Activated CD4-positive, CD25-positive, alpha-beta regulatory T cell treated with anti-CD3 and anti-CD28 coated beads, Interleukin-2, amount 50 U/mL, for 24 hours (primary cell): ENCODE measurements around the gene MYO18B.

Experiments used
- ATAC-seq, 2 donors: fragments of 150-1000 bp; cut with Tn5 transposase; one replicate each; pipeline ENCODE4 v1.10.0; 2021; ENCODE audit warnings: mild to moderate bottlenecking in 1 of 2, moderate library complexity in 1 of 2

Gene MYO18B

DNA sequence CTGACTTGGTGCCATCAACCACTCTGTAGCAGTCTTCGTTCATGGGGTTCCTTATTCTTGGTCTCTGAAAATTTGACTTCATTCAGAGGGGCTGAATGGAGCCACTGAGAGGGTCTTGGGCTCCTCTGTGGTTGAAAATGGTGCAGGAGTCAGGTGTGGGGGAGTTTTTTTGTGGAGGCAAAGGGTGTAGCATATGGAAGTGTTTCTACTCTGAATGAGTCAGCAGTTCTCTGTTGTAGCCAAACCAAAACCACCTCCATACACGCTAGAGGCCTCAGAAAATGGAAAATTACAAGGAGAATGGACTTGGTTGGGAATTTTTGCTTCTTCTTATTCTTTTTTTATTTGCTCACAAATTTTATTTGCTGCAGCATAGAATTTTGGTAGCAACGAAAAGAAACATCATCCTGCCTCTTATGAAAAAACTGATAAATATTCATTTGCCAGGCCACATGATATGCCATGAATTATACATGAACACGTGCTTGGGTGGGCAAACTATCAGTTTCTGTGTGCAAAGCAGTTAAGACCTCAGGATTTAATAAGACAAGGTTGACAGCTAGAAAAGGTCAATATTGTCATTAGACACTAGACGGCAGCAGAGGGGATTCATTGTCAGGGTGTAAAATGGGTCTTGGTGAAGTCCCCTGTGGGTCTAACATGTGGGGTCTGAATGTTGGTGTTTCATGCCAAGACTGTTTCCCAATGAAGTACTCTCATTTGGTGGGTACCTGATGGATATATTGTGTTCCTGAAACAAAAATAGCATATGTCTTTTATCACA, 111.7 kb downstream of the MYO18B start:
- ATAC-seq, result no peak

DNA sequence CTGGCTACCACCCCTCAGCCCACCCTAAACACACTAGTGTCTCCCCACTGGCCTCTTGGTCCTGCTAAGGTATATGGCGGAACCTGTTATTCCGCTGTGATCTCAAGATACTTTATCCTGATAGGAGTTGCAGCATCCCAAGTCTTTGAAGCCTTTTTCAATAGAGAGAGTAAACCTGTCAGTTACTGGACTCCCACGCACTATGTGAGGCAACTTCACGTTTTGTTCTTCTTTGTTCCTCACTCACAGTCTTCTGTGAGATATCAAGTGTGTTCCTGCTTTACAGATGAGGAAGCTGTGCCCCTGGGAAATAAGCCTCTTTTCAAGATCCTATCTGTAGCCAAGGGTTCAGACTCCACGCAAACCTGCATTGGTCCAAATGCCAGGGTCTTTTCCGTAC, 127.8 kb downstream of the MYO18B start:
- no peak for ATAC-seq

DNA sequence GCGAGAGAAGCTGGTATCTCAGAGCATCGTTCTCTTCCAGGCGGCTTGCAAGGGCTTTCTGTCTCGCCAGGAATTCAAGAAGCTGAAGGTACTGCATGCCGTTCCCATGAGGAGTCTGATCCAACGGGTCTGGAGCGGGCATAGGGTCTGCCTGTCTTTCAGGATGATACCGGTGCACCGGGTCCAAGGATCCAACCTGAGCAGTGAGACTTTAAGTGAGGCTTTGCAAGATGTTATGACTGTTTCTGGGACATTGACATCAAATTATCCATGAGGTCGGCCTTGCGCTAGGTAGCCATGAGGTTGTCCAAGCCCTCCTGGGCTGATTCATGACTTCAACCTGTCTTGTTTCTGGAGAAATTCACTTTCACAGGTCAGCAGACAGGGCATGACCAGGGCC, 132.3 kb downstream of the MYO18B start:
- ATAC-seq, result no peak

DNA sequence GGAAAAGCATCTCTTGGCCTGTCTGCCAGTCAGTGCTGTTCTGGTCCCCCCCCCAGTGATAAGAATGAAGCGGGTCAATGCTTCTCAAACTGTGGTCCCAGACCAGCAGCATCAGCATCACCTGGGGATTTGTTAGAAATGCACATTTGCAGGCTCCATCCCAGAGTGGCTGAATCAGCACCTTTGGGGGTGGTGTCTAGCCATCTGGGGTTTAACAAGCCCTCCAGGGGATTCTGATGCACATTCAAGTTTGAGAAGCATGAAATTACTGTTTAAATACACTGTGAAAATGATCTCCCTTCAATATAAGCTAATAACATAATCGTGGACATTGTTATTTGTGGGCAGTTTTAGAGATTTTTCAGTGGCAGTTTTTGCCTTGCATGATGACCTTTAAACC, 133.5 kb downstream of the MYO18B start:
- ATAC-seq, result no peak

DNA sequence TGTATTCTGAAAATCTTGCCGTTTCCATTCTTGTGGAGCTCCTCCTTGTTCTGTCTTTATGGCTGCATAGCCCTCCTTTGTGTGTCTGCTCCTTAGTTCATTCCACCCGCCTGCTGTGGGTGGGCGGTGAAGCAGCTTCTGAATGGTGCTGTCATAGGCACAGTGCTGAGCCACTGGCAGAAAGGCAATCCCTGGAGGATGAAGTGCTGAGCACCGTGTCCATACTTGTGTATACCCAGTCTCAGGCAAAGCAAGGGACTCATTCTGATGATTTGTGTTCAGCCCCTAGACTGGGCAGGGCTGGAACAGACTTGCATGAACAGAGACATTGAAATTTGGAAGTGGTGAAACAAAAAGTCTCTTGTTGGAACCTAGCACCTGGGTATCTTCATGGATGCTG, 134.9 kb downstream of the MYO18B start:
- no peak for ATAC-seq

DNA sequence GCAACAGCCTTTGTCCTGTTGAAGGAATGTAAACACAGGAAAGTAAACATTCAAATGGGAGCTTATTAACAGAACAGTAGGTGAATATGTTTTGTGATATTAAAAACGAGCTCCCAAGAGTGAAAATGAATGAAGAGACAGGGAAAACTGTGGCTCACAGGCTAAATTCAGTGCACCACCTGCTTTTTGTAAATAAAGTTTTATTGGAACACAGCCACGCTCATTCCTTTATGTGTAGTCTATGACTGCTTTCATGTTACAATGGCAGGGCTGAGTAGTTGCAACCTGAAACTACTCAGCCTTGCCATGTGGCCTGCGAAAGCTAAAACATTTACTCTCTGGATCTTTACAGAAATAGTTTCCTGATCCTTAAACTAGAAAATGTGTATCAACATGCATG, 136.9 kb downstream of the MYO18B start:
- no peak for ATAC-seq

DNA sequence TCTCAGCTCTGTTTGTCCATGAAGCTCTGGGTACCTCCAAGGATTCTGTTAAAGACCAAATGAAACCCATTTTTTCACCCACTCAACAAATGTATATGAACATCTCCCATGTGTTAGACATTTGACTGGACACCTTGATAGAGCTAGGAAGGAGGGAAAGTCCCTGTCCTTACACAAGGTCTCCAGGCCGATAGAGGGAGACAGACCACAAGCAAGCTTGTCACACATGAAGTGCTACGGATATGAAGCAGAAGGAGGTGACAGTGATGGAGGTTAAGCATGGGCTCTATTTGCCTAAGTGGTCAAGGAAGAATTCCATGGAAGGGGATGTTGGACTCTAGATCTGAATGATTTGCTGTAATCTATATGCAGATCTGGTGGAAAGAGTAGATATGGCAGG, 138.5 kb downstream of the MYO18B start:
- ATAC-seq, result no peak

DNA sequence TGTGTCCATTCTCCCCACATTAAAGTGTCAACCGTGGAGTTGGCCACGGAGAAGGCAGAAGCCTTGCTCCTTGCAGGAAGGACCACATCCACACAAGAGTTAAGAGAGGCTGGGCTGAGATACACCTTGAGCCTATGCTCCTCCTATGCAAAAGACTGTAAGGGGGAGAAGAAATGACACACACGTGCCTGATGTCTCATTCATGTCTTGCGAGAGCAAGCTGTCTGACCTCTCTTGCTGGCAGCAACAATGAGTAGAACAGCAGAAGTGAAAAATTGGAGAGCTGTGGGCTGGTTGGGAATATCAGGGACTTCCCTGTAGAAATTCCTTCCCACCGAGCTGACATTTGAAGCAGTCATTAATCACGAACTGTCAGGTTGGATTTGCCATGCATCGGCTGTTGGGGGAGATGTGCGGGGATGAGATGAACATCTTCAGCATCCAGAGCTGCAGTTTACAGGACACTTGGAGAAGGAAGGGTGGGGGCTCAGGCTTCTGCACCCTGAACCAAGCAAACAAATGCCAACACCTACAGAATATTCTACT, 139.3 kb downstream of the MYO18B start:
- no peak for ATAC-seq

DNA sequence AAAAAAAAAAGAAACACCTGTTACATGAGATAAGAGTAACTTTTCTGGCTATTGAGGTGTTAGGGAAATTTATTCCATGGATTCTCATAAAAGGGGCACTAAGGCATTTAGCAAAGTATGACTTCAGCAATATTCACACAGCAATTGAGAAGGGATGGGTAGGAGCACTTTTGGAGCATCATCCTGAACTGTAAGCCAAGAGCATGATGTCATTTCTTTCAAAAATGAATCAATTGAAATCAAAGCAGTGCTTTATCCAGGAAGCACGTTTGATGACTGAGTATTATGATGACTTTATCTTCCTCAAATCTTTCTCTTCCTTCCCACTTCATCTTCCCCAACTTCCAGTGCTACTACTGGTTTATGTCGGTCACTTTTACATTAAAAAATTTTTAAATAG, 140.4 kb downstream of the MYO18B start:
- no peak for ATAC-seq

DNA sequence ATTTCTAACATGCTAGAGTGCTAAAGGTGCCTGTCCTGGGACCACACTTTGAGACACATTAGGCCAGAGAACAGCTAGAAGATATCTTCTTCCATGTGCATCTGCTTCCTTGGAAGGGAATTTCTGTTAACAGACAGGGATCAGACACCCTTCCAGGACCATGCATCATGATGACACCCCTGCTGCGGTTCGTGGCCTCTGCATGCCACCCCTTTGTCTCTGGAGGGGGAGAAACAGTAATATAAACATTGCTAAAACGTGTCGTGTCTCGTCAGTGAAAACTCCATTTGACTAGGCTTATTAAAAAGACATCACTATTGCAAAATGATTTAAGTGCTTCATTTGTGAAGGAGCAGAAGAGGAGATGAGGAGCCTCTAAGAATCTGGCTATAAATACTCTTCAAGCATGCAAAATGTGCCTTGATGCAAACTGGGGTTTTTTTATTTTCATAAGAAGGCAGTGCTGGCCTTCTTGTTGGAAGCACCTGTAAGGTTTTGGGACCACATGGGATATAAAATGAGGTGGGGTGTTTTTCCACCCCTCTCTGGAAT, 141.6 kb downstream of the MYO18B start:
- ATAC-seq, result no peak

DNA sequence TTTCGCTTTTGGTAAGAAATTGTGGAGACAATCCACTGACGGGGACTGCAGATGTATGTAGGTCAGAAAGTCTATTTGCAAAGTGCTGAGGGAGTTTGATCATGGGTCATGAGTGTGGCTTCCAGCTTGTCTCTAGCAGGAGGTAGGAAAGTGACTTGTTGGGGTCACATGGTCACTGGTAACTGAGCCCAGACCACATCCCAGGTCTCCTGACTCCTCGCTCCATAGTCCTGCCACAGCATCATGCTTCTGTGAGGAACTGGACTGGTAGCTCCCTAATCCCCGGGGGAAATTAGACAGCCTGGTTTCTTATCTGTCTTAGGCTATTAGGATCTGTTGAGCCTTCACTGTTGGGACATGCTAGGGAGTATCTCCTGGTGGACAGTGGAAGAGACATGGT, 142.1 kb downstream of the MYO18B start:
- no peak for ATAC-seq

DNA sequence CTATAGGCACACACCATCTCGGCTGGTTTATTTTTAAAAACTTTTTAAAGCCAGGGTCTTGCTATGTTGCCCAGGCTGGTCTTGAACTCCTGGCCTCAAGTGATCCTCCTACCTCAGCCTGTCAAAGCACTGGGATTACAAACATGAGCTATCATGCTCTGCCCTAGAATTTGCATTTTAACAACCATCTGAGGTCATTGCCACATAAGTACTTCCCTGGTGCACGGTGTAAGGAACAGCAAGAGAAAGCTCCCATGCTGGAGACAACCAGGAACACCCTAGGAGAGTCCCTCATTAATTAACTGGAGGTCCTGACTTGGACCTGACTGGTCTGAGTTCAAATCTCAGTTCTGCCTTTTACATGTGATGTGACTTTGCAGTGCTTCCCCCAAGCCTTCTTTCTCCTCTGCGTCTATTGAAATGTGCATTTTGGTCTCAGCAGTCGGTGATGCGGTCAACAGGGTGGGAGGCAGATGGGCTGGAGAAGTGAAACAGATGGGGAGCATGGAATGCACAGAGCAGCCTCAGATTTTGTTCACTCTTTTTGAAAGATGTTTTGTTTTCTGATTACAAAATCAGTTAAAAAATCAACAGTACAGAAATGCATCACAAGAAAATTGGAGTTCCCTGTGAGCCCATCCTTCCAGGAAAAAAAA, 146.5 kb downstream of the MYO18B start:
- no peak for ATAC-seq

DNA sequence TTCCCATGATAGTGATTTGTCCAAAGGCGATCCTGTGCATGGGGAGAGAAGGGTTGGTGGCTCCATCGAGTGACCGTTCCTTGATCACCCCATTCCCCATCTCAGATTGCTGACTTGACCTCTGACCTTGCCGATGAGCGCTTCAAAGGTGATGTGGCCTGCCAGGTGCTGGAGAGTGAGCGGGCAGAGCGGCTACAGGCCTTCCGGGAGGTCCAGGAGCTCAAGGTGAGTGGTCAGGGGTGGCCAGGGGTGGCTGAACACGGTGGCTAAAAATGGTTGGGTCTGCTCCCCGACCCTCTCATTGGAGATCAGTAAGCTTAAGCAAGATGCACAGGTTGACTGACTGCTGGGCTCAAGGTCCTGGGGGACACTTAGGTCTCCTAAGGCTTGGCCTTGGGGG, 148.7 kb downstream of the MYO18B start:
- ATAC-seq, result no peak

DNA sequence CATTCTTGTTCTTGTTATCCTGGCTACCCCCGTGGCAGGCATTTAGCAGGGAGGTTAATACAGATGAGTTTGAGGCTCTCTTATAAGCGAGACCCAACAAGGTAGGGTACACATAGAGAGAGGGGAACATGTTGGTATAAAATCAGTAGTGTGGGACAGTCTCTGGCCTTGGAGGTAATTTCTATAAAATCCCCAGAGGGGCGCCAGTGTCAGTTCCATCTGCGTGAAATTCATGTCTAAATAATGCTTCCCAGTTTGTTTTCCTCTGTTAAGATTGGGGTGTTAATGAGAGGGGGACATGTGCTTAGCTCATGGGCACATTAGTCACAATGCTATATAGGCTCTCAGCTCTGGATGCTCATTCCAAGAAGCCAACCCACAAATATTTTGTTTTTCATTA, 150.7 kb downstream of the MYO18B start:
- no peak for ATAC-seq

DNA sequence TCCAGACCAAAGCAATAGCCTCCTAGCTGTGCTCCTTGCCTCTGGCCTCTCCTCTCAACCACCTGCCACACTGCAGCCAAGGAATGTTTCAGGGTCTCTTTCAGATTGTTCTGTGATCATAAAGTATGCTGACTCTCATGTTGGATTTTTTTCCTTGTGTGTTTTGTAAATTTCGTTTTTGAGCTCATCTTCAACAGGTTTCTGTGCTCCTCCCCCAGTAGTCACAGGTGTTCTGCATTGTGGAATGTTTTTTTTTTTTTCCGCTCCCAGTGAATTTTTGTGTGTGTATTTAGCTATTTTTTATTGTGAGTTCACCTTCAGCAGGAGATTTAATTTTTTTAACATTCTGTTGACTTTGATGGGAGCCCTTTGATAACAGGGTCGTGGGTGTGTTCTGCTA, 153.7 kb downstream of the MYO18B start:
- ATAC-seq, result no peak

DNA sequence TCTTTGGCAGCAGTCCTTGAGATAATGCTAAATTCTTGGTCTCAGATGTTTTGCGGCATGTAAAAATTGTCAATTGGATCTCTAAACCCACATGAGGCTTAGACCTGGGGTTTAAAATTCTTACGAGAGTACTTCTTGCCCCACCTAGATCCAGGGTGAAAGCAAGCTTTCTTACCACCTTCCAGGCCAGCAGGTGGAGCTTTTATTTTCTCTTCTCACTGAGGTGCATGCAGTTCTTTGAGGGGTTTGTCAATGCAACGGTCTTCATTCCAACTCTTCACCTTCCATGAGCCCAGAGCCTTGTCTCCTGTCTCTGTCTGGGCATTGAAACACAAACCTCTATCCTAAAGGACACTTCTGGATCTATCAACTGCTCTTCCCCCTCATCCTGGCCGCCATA, 154.1 kb downstream of the MYO18B start:
- ATAC-seq, result no peak

DNA sequence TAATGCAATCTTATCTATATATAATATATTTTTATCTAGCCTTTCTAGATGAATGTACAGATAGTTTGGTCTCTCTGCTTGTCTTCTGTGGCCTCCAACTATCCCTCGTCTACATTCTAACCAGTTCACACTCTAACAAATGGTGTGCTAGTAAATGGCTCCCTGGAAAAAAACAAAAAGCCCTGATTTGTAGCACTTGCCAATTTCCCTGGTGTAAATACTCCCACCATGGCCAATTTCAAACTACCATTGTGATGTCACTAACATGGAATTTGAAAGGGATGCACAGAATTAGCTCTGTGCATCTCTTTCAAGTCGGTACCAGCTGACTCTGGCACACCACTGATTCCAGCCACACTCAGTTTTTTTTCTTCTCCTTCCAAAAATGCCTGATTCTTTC, 154.6 kb downstream of the MYO18B start:
- ATAC-seq, result no peak

DNA sequence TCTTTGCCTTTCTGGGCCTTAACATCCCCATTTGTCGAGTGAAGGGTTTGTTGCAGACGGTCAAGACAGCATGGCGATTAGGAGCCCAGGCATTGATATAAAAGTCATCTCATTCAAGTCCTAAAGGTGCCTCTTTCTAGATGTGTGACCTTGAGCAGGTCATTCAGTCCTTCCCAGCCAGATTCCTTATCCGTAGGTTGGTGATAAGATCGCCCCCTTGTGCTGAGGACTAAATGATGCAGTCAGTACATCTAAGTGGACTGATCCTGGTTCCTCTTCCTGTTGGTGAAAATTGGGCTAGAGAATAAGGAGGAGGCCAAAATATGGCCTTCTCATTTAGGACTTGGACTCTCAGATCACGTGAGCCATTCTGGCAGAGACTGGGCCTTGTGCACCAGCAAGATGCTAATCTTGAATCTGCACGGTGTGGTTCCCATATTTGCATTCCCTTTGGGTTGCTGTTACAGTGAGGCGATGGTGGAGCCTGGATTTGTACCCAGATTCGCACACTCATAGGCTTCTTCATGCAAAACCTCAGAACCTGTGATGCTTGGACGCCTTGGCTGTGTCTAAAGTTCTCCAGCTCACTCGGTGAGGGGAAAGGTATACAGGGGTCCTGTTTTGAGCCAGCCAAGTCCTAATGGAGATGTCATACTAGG, 156.8 kb downstream of the MYO18B start:
- no peak for ATAC-seq

DNA sequence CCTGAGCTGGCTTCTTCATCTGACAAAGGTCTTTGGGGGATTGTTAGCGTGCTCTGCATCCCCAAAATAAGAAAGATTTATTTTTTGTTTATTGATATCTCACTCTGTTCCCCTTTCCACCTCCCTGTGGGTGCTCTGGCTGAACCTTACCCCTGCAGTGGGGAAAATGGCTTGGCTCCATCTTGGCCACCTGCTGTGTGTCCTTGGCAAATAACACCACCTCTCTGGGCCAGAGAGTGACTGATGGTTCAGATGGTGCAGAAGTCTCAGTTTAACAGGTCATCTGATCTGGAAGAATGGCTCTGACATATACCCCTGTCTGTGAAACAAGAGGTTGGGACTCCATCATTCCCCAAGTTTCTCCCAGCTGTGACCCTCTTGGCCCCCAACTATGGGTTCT, 157.6 kb downstream of the MYO18B start:
- no peak for ATAC-seq

DNA sequence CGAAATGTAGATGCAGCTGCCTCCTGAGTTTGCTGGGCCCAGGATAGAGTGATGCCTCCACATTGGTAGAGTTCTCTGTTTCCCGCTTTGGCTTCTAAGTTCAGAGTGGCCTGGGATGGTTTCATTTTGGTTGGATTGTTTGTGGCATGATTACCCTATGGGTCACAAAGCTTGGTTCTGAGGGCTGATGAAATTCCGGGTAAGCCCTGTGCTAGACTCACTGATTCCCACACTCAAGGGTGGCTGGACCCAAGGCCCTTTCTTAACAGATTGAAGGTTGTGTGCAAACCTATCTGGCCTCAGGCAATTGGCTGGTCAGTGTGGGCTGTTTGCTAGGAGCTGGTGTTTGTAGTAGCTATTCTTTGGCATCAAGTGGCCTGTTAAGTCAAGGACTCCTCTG, 158.4 kb downstream of the MYO18B start:
- ATAC-seq, result no peak

DNA sequence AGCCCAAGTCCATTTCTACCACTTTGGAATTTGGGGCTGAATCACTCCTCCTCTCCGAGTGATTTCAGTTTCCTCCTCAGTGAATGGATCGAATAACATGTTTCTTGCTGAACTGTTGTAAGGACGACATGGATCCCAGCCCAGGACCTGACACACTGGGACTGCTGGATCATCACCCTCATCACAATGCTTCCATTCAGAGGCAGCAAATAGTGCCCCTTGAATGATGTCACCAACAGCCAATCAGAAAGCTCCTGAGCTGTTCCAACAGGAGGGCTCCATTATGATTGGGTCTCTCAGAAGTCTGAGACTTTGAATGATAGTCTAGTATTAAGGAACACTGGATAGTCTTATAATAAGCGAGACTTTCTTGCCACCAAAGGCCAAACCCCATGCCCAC, 158.9 kb downstream of the MYO18B start:
- no peak for ATAC-seq

DNA sequence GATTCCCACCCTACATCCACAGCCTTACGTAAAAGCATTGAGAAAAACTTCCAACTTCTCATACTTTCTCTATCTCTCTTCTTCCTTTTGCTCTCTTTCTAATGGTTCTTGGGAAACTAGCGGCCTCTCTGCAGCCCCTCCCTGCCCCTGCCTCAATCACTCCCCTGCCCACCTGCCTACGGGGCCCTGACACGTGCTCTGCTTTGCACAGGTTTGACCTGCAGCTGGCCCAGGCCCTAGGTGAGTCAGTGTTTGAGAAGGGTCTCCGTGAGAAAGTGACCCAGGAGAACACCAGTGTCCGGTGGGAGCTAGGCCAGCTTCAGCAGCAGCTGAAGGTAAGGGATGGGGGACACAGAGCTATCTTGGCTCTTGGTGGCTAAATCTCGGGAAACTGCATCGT, 160.4 kb downstream of the MYO18B start:
- ATAC-seq, result no peak

DNA sequence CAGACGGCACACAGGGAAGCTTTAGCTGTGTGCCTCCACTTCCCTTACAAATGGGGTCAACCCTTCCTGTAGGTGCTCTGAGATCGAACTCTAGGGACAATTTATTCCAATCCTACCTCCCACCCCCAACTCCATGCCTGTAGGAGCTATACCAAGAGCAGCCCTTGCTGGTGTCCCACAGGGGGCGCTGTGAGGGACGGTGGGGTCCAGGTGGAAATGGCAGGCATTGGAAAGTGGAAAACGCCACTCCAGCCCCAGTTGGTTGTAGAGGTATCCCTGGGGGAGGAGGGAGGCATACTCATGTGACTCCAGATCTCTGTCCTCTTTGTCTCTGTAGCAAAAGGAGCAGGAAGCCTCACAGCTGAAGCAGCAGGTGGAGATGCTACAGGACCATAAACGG, 161.3 kb downstream of the MYO18B start:
- no peak for ATAC-seq

DNA sequence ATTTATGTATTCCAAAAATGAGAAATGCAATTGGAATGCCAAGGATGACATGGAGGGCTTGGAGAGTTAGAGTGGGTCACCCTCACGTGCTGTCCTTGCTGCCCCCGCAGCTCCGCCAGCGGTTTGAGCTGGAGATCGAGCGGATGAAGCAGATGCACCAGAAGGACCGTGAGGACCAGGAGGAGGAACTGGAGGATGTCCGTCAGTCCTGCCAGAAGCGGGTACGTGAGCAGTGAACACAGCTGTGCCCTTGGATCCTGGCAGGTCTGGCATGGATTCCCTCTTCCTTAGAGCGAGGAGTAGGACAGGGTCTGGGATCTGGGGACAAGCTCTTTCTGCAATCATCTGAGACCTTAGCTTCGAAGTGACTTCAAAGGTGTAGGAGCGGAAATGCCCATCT, 166.2 kb downstream of the MYO18B start:
- ATAC-seq, result no peak
